ENCODE data around the gene FRMPD3. TPM values are rescaled to one million over a fixed set of nuclear protein-coding genes. Genes with fewer than 3 reads are reported as not detected.

Gene FRMPD3
- 0.04 and 0.28 TPM in 2 replicates for total RNA-seq (ENCODE audit: low replicate concordance)

DNA sequence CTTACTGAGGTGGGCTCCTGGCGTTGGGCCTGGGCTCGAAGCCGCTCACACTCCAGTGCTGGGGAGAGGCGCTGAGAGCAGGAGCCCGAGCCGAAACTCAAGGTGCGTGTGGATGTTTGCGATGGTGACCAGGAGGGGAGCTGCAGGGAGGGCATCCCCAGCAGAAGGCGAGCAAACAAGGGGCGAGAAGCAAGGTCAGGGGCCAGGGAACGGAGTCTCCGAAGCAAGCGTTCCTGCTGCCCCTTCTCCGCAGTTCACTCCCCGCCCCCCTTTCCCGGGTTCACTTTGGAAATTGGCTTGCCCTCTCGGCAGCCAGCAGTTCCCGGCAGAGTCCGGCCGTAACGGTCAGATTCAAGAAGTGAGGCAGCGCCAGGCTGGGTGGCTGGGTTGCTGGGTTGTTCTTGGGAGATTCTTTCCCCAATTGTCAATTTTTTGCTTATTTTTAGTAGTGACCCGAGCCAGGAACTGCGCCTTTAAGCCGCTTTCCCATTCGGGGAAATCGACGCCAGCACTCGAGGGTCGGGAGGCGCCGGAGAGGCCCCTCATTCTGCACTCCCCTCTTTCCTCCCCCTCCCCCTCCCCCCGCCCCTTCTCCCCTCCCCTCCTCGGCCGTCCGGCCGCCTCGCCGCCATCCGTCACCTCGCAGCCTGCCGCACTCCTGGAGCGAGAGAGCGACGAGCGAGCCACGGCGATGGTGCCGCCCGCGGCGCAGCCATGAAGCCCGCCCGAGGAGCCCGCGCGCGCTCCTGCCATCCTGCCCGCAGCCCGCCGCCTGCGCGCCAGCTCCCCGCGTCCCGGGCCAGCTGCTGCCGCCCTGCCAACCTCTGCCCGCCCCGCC is at the start of gene FRMPD3:
TSS of gene FRMPD3 (plus strand) at position 655 of the 838 bp plus-strand sequence. CDS start 76,937 bp downstream, outside the sequence.
- DNase-seq (ENCODE audit: low spot score) = peak; percentile 64
- H3K9me3 Mint-ChIP-seq = peaks cover 3% of the 10 kb centered on the region
- Histone ChIP-seq H2AFZ (replicated peaks) (peak within 1 kb of the TSS; percentile 99), H3K27me3 (peaks cover 75% of the 10 kb centered on the region), H3K27ac (no peak within 1 kb of the TSS), H3K4me2 (peak within 1 kb of the TSS; percentile 94), H3K9ac (no peak within 1 kb of the TSS), H3K4me1 (peaks cover 4% of the 10 kb centered on the region), H3K4me3 (peak within 1 kb of the TSS; percentile 63), H3K79me2 (ENCODE audit: low read depth) (no peaks in the 10 kb centered on the region), H3K9me3 (ENCODE audit: low read depth) (no peaks in the 10 kb centered on the region), H3F3A (ENCODE audit: low read depth) (no peaks in the 10 kb centered on the region), H3K36me3 (no peaks in the 10 kb centered on the region), H4K20me1 (ENCODE audit: low read depth) (no peaks in the 10 kb centered on the region)
- H3K27ac Mint-ChIP-seq = peak within 1 kb of the TSS; percentile 84
- TF ChIP-seq EZH2phosphoT487 (IDR thresholded peaks at IDR 0.05) (peak; percentile 51), EZH2 (IDR thresholded peaks at IDR 0.05) (no peak)
- TF ChIP-seq, protein P1, sequence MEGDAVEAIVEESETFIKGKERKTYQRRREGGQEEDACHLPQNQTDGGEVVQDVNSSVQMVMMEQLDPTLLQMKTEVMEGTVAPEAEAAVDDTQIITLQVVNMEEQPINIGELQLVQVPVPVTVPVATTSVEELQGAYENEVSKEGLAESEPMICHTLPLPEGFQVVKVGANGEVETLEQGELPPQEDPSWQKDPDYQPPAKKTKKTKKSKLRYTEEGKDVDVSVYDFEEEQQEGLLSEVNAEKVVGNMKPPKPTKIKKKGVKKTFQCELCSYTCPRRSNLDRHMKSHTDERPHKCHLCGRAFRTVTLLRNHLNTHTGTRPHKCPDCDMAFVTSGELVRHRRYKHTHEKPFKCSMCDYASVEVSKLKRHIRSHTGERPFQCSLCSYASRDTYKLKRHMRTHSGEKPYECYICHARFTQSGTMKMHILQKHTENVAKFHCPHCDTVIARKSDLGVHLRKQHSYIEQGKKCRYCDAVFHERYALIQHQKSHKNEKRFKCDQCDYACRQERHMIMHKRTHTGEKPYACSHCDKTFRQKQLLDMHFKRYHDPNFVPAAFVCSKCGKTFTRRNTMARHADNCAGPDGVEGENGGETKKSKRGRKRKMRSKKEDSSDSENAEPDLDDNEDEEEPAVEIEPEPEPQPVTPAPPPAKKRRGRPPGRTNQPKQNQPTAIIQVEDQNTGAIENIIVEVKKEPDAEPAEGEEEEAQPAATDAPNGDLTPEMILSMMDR (IDR thresholded peaks at IDR 0.05) = peak; percentile 39
- H3K27me3 Mint-ChIP-seq (ENCODE audit: insufficient read depth, low read depth) = peaks cover 15% of the 10 kb centered on the region
- peaks cover 37% of the 10 kb centered on the region for H3K4me1 Mint-ChIP-seq
- peaks cover 2% of the 10 kb centered on the region for H3K36me3 Mint-ChIP-seq
- peak within 1 kb of the TSS; percentile 95 for H3K4me3 Mint-ChIP-seq

GRCh38 chrX:107420571-107420970 is 28.9 kb upstream of the FRMPD3 start:
- Histone ChIP-seq H3K79me2 (ENCODE audit: low read depth) (no peaks in the 10 kb centered on the region), H2AFZ (replicated peaks) (no peak overlapping the region), H4K20me1 (ENCODE audit: low read depth) (no peaks in the 10 kb centered on the region), H3K9ac (no peak overlapping the region), H3F3A (ENCODE audit: low read depth) (no peaks in the 10 kb centered on the region), H3K27me3 (no peaks in the 10 kb centered on the region), H3K9me3 (ENCODE audit: low read depth) (no peaks in the 10 kb centered on the region), H3K4me1 (no peaks in the 10 kb centered on the region), H3K36me3 (no peaks in the 10 kb centered on the region), H3K4me2 (no peak overlapping the region), H3K27ac (no peak overlapping the region), H3K4me3 (no peak overlapping the region)
- Mint-ChIP-seq H3K4me1 (peaks cover 9% of the 10 kb centered on the region), H3K9me3 (peaks cover 21% of the 10 kb centered on the region), H3K27me3 (ENCODE audit: insufficient read depth, low read depth) (no peaks in the 10 kb centered on the region), H3K36me3 (no peaks in the 10 kb centered on the region), H3K27ac (no peak overlapping the region), H3K4me3 (no peak overlapping the region)
- TF ChIP-seq EZH2phosphoT487 (IDR thresholded peaks at IDR 0.05) = no peak
- TF ChIP-seq, protein P1 (IDR thresholded peaks at IDR 0.05) = no peak
- TF ChIP-seq EZH2 (IDR thresholded peaks at IDR 0.05) = no peak
- DNase-seq (ENCODE audit: low spot score) = no peak

DNA sequence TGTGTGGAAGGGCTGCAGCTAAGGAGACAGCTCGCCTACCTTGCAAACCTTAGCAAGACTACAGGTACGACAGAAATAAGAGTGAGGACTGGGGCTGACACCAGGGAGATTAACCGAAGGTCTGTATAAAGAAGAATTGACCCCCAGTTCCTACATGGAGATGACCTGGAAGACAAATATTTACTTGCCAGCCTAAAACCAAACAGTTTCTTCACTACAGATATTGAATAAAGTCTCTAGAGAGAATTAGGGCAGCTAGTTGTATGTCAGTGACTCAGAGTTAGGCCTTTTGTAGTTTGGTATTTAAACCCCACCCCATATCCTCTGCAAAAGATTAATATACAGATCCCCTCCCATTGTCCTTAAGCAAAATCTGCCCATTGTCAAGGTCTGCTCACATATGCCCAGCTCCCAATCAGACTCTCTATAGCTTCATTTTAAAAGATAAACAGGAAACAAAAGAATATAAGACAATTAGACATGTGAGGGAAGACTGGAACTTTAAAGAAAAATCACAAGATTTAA is 28.1 kb upstream of the FRMPD3 start:
- H3K27ac Mint-ChIP-seq = no peak overlapping the region
- Histone ChIP-seq H3K4me1 (no peaks in the 10 kb centered on the region), H3K9me3 (ENCODE audit: low read depth) (no peaks in the 10 kb centered on the region), H3K36me3 (no peaks in the 10 kb centered on the region), H3K79me2 (ENCODE audit: low read depth) (no peaks in the 10 kb centered on the region), H3K4me2 (no peak overlapping the region), H3F3A (ENCODE audit: low read depth) (no peaks in the 10 kb centered on the region), H3K9ac (no peak overlapping the region), H3K4me3 (no peak overlapping the region), H2AFZ (replicated peaks) (no peak overlapping the region), H3K27ac (no peak overlapping the region), H4K20me1 (ENCODE audit: low read depth) (no peaks in the 10 kb centered on the region), H3K27me3 (no peaks in the 10 kb centered on the region)
- peaks cover 9% of the 10 kb centered on the region for H3K4me1 Mint-ChIP-seq
- no peak for DNase-seq (ENCODE audit: low spot score)
- no peaks in the 10 kb centered on the region for H3K36me3 Mint-ChIP-seq
- TF ChIP-seq, protein P1 (IDR thresholded peaks at IDR 0.05) = no peak
- TF ChIP-seq EZH2 (IDR thresholded peaks at IDR 0.05) (no peak), EZH2phosphoT487 (IDR thresholded peaks at IDR 0.05) (no peak)
- H3K27me3 Mint-ChIP-seq (ENCODE audit: insufficient read depth, low read depth) = no peaks in the 10 kb centered on the region
- H3K9me3 Mint-ChIP-seq = peaks cover 28% of the 10 kb centered on the region
- H3K4me3 Mint-ChIP-seq = no peak overlapping the region
